Measurements from ENCODE around the gene ABR.
A peak's percentile ranks its signal among the peaks of the same experiment; 100 is the strongest.
"Not testable (repeated sequence)": the region's sequence is repeated elsewhere in the genome, so short reads cannot be mapped to it uniquely, and the experiment has no call there.

ABR gene

GRCh38 chr17:1067282-1067956, 112.4 kb downstream of the ABR start:
- DNase-seq: no peak

DNA sequence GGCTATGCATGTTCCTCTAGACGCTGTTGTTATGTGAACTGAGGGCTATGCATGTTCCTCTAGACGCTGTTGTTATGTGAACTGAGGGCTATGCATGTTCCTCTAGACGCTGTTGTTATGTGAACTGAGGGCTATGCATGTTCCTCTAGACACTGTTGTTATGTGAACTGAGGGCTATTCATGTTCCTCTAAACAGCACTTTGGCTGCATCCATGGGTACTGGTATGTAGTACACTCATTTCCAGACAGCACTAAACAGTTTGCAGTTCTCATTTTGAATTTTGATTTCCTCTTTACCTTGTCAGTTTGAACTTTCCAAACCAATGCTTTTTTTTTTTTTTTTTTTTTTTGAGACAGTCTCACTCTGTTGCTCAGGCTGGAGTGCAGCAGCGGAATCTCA, 114.4 kb downstream of the ABR start:
- DNase-seq: not testable (repeated sequence)

DNA sequence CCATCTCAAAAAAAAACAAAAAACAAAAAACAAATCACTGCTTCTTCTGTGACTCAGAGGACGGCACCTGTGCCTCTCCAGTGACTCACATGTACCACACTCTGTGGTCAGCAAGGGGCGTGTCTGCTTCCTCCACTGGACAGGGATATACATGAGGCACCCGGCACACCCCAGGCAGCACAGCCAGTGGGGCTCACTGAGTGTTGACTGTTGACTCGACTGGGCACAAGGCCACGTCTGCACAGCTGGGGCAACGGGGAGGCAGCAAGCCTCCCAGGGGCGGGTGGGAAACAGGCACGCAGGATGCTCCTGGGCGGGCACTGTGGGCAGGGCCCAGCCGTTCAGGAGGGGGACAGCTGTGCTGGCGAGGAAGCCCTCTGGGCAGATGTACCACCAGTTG, 118.8 kb downstream of the ABR start:
- DNase-seq: peak; percentile 36

DNA sequence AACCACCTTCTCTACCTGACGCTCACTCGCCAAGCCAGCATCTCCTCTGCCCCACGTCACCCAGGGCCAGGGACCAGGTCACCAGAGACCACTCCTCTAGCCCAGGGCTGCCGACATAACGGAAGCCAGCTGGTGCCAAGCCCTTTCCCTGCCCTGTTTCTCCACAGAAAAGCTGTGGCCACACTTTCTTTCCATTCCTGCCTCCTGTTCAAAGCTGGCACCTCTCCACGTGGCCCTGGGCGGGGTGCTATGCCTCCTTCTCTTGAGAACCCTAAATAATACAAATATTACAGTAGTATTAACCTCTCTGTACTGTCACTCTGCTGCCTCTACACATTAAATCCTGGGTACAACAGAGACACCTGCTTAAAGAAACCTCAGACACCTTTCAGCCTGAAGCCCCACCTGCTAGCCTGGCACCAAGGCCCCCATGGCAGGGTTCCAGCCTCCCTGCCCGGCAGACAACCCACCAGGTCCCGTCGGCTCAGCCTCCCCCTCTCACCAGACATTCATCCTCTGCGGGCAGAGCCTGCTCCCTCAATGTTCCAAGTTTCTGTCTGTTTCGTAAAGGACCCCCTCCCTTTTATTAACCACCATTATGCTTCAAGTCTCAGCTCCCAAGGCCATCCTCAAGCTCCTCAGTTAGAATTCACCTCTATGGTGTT, 120.5 kb downstream of the ABR start:
- DNase-seq: no peak

GRCh38 chr17:1058423-1059130, 121.2 kb downstream of the ABR start:
- peak; percentile 23 for DNase-seq

DNA sequence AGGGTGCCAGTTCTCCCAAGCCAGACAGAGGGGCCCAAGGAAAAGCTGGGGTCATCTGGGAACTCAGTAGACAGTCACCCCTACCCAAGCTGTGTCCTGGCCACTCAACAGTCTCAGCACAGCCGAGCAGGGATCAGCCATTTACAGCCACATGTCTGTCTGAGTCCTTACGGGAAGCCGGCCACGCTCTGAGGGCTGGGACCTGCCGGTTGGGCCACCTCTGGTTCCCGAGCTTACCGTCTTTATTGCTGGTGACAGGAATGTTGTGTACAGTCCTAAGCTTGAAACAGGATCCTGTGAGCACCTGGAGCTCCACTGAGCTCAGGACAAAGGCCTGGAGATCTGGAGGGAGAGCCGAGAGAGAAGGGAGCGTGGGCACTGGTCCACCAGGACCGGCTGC, 123.0 kb downstream of the ABR start:
- DNase-seq: no peak

DNA sequence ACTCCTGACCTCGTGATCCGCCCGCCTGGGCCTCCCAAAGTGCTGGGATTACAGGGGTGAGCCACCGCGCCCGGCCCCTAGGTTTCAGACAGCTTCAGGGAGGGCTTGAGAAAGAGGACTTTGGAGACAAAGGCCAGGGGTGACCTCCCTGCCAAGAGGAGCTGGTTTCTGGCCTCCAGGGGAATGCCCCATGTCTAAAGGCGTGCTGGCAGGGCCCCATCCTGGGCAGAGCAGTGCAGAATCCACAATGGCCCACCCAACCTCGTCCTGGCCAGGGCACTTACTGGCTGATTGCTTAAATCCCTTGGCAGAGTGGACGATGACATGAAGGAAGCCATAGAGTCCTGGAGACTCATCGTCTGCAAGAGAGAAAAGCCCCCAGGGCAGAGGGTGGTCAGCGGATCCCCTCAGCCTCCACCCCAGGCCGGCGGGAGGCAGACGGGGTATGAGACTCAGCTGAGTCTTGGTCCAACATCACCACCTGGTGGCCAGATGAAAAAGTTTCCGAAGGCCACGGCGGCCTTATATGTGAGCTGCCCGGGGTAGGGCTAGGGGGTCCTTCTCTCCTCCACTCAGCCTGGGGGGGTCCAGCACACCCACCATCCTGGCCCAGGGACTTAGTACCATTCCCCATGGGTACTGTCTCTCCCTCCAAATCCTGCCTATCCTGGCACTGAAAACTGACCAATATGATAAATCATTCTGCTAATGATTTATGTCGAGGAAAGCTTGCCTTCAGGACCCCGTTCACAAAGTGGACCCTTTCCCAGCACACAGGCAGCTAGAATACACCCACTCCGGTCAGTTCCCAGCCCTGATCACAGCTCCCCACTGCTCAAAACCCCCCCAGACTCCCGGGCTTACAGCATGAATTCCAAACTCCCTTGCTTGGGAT, 123.8 kb downstream of the ABR start:
- peak; percentile 24 for DNase-seq

DNA sequence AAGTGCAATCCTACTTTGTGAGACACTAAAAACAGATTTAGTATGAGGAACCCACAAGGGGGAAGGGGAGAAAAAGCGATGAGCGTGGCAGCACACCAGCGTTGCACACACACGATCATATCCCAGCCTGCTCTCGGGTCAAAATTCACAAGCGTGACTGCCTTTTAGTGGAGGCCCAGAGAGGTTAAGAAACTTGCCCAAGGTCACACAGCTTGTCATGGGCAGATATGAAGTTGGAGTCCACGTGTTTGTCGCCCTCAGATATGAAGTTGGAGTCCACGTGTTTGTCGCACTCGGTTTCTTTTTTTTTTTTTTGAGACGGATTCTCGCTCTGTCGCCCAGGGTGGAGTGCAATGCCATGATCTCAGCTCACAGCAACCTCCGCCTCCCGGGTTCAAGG, 124.5 kb downstream of the ABR start:
- no peak for DNase-seq

DNA sequence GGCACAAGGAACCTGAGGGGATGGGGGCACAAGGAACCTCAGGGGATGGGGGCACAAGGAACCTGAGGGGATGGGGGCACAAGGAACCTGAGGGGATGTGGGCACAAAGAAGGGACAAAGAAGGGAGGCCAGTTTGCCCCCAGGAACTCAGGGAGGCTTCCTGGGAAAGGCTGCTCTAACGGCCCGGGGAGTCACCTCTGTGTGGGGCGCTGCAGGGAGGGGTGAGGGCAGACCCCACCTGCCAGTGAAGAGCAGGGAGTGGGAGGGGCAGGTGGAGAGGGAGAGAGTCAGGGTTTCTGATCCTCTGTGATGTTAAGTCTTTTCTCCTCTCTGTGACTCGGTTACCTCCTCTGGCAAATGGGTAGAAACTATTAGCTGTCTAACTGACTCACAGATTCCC, 125.1 kb downstream of the ABR start:
- DNase-seq: no peak

- DNase-seq: no peak
These were observed 126.0 kb downstream of the ABR start for GRCh38 chr17:1053661-1054360.

- DNase-seq: no peak
These were observed 128.5 kb downstream of the ABR start for GRCh38 chr17:1050996-1051925.

DNA sequence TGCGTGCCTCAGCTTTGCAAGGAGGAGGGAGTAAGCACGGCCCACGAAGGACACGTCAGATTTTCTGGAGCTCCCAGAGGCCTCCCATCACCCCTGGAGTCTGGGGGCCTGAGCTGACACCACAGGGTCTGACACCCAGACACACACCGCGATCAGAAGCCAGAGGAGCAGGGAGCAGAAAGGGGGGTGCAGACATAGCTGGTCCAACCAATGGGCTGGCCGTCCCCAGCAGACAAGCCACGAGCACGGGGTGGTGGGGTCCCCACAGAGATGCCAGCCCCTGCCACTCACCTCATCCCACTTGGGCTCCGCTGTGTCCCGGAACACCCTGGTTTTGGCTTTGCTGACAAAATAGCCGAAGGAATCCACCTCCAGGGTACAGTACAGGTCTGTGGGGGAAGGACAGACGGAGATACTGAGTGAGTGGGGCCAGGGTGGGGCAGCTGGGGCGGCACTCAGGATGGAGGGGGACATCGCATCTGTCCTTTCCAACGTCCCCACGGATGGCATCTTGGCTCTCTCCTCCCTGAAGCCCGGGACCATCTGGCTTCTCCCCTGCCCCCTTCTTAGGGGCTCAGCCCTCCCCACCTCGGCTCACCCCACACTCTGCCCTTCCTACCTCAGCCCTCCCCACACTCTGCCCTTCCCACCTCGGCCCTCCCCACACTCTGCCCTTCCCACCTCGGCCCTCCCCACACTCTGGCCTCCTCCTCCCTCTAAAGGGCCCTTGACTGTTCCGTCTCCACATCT, 129.4 kb downstream of the ABR start:
- DNase-seq: no peak

DNA sequence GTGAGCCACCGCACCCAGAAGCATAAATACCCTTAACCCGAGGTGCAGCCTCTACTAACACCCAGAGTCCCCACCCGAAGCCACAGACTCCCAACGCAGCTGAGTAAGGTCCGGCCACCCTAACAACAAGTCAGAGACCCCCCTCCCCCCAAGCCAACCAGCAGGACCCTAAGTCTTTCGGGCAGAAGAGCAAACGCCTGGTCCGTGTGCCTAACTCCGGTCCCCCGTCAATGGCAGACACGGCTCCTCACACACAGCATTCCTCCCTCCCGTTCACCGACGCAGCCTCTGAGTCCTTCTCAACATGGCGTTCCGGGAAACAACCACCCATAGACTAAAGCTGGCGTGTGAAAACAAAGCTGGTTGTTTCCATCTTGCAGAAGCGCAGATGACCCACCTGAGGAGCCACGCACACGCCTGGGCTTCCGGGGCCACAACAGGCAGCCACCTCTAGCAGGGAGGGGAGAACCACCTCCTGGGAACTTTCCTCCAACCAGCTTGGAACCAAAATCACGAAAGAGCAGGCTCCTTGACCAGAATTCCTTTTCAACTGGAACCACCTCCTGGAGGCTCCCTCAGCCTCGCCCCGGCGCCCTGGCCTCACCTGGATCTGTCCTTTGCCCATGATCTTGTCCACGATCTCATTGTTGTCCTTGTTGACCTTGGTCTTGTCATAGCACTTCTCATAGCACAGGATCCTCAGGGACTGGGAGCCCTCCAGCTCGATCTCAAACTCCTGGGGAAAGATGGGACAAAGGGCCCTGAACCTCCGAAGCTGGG, 130.1 kb downstream of the ABR start:
- DNase-seq: no peak

GRCh38 chr17:1048516-1049115, 131.2 kb downstream of the ABR start:
- DNase-seq: not testable (repeated sequence)

GRCh38 chr17:1047879-1048470, 131.8 kb downstream of the ABR start:
- DNase-seq: no peak

DNA sequence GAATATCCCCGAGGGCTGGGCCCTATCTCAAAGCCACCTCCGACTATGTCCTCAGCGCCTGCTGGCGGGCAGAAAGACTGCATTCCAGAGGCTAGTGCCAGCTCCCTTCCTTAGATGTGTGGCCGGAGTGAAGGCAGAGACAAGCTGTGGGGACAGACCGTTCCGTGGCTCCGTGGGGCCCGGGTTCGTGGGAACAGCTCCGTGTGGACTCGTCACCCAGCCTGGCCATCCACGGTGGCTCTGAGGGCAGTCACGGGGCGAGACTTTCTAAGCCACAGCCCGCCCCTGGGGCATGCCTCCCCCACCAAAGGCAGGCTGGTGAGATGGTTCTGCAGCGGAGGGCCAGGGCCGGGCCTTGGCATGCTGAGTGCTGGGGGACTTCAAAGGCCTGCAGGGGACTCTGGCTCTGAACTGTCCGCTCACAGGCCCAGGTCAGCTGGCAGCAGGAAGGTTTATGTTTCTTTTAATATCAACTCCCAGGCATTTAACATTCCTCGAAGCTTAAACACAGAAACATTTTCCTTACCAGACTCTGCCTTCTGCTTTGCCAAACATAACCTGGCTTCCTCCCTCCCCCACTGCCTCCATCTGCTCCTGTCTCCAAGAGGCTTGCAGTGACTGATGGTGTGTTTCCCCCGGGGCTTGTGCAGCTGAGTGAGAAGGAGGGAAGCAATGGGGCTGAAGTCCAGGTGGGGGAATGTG, 132.5 kb downstream of the ABR start:
- no peak for DNase-seq

DNA sequence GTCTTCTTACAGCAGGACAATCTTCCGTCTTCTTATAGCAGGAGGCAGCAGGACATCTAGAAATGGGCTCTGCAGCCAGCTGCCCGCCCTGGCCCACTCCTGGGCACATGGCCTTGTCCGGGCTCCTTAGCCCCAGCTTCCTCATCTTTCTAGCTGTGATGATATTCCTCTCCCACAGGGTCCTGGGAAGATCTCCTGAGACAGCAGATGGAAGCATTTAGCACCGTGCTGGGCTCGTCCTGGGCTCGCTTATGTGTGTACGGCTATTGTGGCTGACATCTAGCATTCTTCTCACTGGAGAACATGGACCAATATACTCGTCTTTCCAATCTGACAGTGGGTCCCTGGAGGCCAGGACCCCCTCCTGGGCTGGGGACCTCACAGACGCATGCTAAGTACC, 134.3 kb downstream of the ABR start:
- DNase-seq: no peak

GRCh38 chr17:1044387-1045009, 135.3 kb downstream of the ABR start:
- DNase-seq: not testable (repeated sequence)

Data from CD4-positive, alpha-beta T cell treated with Interleukin-4 for 4 hours (primary cell).